ENCODE data around the gene SRGAP3. TPM values are rescaled to one million over a fixed set of nuclear protein-coding genes. Genes with fewer than 3 reads are reported as not detected.
A peak's percentile ranks its signal among the peaks of the same experiment; 100 is the strongest.

SRGAP3 gene
- total and polyA plus RNA-seq, 10 of the 15 experiments (the other 5 are each of a cell fraction or from before 2014, with no cell fraction given), result 0.32 to 1.7 (median 0.99) TPM

GRCh38 chr3:9030034-9030433, 219.4 kb downstream of the SRGAP3 start:
- no peak overlapping the region for H3K9ac ChIP-seq (ENCODE audit: control insufficient read depth, insufficient read depth, low read length)
- no peak overlapping the region for H3K4me3 ChIP-seq
- H3K36me3 ChIP-seq (ENCODE audit: control insufficient read depth in 2 of 2, insufficient read depth in 2 of 2, low read length in 1 of 2), result no peaks in the 10 kb centered on the region
- no peak overlapping the region for H2AFZ ChIP-seq (ENCODE audit: control insufficient read depth, low read depth, low read length)
- H3K4me1 ChIP-seq (ENCODE audit: control insufficient read depth, insufficient read depth, low read length), result peaks cover 9% of the 10 kb centered on the region
- no peaks in the 10 kb centered on the region for H4K20me1 ChIP-seq (ENCODE audit: control insufficient read depth, insufficient read depth)
- DNase-seq (ENCODE audit: low read depth, low spot score) (no peak), ATAC-seq (no peak), FAIRE-seq (no peak)
- no peaks in the 10 kb centered on the region; a peak in 1 of 4 replicates for H3K27me3 ChIP-seq (replicated peaks in 1 of 2; ENCODE audit: control insufficient read depth in 2 of 2, insufficient read depth in 2 of 2, low read length in 1 of 2)
- in situ Hi-C loops (cut with MboI) (no loop called here), intact Hi-C loops (cut with micrococcal nuclease; ENCODE audit: unreplicated experiment) (no loop called here)
- BruUV-seq (replicated peaks), result no TSS peak
- 81% methylated on average over 7 of the region's 7 CpGs for WGBS (ENCODE audit: insufficient coverage, insufficient replicate concordance, low lambda C conversion rate, missing lambda C conversion rate)
- H3K79me2 ChIP-seq (ENCODE audit: control insufficient read depth, insufficient read depth, low read length), result no peaks in the 10 kb centered on the region
- ChIA-PET CTCF (interaction anchor here (0.7 to 1.8 kb wide), 2 partner anchors 43 to 261 kb away, joined by 3 to 5 read pairs; partner anchors contain the start of gene OXTR), POLR2A (no interaction called here), RAD21 (ENCODE audit: unreplicated experiment) (interaction anchor here (0.6 kb wide), 1 partner anchor 119 kb away, joined by 3 read pairs; no protein-coding TSS in a partner anchor), SMC1A (ENCODE audit: uncharacterized antibody, unreplicated experiment) (no interaction called here)
- no peak overlapping the region for H3K27ac ChIP-seq (ENCODE audit: control insufficient read depth, insufficient read depth)
- TF ChIP-seq SMAD1 (IDR thresholded peaks at IDR 0.05; ENCODE audit: low read depth, partially characterized antibody), result no peak
- peak; percentile 58 for TF ChIP-seq ZNF24 (IDR thresholded peaks at IDR 0.05)
- TF ChIP-seq NR2C1 (IDR thresholded peaks at IDR 0.05), result no peak
- no peak for TF ChIP-seq CREM (IDR thresholded peaks at IDR 0.05; ENCODE audit: low read depth)
- no peaks in the 10 kb centered on the region for H3K9me3 ChIP-seq (replicated peaks; ENCODE audit: control insufficient read depth, insufficient read depth, low read length)
- H3K4me2 ChIP-seq (ENCODE audit: control insufficient read depth, insufficient read depth), result no peak overlapping the region

DNA sequence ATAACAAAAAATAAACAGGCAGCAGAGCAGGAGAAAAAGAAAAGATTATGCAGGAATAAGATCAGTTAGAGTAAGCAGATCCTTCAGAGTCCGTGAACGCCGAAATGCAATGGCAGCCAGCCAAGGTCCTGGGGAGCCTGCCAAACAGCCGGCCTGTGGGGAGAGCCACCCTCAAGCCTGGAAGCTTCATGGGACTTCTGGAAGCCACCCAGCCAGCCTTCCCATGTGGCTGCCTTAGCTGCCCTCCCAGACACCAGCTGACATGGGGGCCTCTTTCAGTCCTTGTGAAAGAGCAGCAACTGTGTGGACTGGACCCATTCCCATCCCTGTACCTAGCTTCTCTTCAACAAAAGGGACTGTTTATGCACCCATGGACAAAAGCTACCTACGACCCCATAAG, 221.3 kb downstream of the SRGAP3 start:
- Histone ChIP-seq H3K9me3 (replicated peaks; ENCODE audit: control insufficient read depth, insufficient read depth, low read length) (no peaks in the 10 kb centered on the region), H3K27me3 (replicated peaks in 1 of 2; ENCODE audit: control insufficient read depth in 2 of 2, insufficient read depth in 2 of 2, low read length in 1 of 2) (peaks cover 0 to 2% of the 10 kb centered on the region in 2 experiments; a peak in 2 of 4 replicates), H3K4me2 (ENCODE audit: control insufficient read depth, insufficient read depth) (no peak overlapping the region), H3K4me3 (no peak overlapping the region), H3K36me3 (ENCODE audit: control insufficient read depth in 2 of 2, insufficient read depth in 2 of 2, low read length in 1 of 2) (no peaks in the 10 kb centered on the region), H3K4me1 (ENCODE audit: control insufficient read depth, insufficient read depth, low read length) (peaks cover 9% of the 10 kb centered on the region), H3K27ac (ENCODE audit: control insufficient read depth, insufficient read depth) (no peak overlapping the region), H3K79me2 (ENCODE audit: control insufficient read depth, insufficient read depth, low read length) (no peaks in the 10 kb centered on the region), H3K9ac (ENCODE audit: control insufficient read depth, insufficient read depth, low read length) (no peak overlapping the region), H4K20me1 (ENCODE audit: control insufficient read depth, insufficient read depth) (no peaks in the 10 kb centered on the region), H2AFZ (ENCODE audit: control insufficient read depth, low read depth, low read length) (no peak overlapping the region)
- RAD21 ChIA-PET (ENCODE audit: unreplicated experiment), result no interaction called here
- DNase-seq (ENCODE audit: low read depth, low spot score), result no peak
- FAIRE-seq, result no peak
- ATAC-seq, result no peak
- no TSS peak for BruUV-seq (replicated peaks)
- POLR2A ChIA-PET, result no interaction called here
- WGBS (ENCODE audit: insufficient coverage, insufficient replicate concordance, low lambda C conversion rate, missing lambda C conversion rate), result 67% methylated on average over 4 of the region's 5 CpGs
- intact Hi-C loops (cut with micrococcal nuclease; ENCODE audit: unreplicated experiment) (no loop called here), in situ Hi-C loops (cut with MboI) (no loop called here)
- CTCF ChIA-PET, result no interaction called here
- SMC1A ChIA-PET (ENCODE audit: uncharacterized antibody, unreplicated experiment), result no interaction called here
- TF ChIP-seq, protein P1, sequence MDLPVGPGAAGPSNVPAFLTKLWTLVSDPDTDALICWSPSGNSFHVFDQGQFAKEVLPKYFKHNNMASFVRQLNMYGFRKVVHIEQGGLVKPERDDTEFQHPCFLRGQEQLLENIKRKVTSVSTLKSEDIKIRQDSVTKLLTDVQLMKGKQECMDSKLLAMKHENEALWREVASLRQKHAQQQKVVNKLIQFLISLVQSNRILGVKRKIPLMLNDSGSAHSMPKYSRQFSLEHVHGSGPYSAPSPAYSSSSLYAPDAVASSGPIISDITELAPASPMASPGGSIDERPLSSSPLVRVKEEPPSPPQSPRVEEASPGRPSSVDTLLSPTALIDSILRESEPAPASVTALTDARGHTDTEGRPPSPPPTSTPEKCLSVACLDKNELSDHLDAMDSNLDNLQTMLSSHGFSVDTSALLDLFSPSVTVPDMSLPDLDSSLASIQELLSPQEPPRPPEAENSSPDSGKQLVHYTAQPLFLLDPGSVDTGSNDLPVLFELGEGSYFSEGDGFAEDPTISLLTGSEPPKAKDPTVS (IDR thresholded peaks at IDR 0.05; ENCODE audit: low read depth, low read length), result no peak
- TF ChIP-seq CHD2 (IDR thresholded peaks at IDR 0.05; ENCODE audit: borderline replicate concordance, low read depth, low read length) (no peak), FOS (IDR thresholded peaks at IDR 0.05; ENCODE audit: borderline replicate concordance, extremely low read depth, insufficient read length) (no peak), EED (IDR thresholded peaks at IDR 0.05; ENCODE audit: low read depth) (no peak), NR2C2 (IDR thresholded peaks at IDR 0.05; ENCODE audit: borderline replicate concordance, control insufficient read depth, insufficient read length, low read depth) (no peak), MLLT1 (IDR thresholded peaks at IDR 0.05) (no peak), TCF12 (IDR thresholded peaks at IDR 0.05; ENCODE audit: low read depth, low read length) (no peak), MEF2A (IDR thresholded peaks at IDR 0.05; ENCODE audit: insufficient read depth, low read depth, low read length) (no peak), ZSCAN29 (IDR thresholded peaks at IDR 0.05) (no peak), GABPA (IDR thresholded peaks at IDR 0.05; ENCODE audit: low read depth) (no peak), TCF3 (IDR thresholded peaks at IDR 0.05; ENCODE audit: borderline replicate concordance, insufficient read depth, low read depth, low read length) (no peak)
